GM21786 (cell line): ENCODE results near the gene G6PD.
"Not testable (repeated sequence)": the region's sequence is repeated elsewhere in the genome, so short reads cannot be mapped to it uniquely, and the experiment has no call there.

ENCODE experiments used
- ATAC-seq: cut with Tn5 transposase; IDR thresholded peaks from one replicate; pipeline ENCODE4 v1.9.1; 2021; ENCODE audit not compliant: unreplicated experiment

The G6PD gene

GRCh38 chrX:154546354-154547244, at the start of gene G6PD:
G6PD (minus strand) TSS chrX:154546846; CDS start chrX:154546155, 691 bp downstream.
- ATAC-seq, result peak; percentile 33

- no peak for ATAC-seq
Observed at GRCh38 chrX:154595559-154596249, 49.1 kb upstream of the G6PD start.

- no peak for ATAC-seq
Observed at GRCh38 chrX:154594491-154594890, 47.8 kb upstream of the G6PD start.

- ATAC-seq, result no peak
Observed at GRCh38 chrX:154593201-154593600, 46.6 kb upstream of the G6PD start.

GRCh38 chrX:154592505-154592904, 45.9 kb upstream of the G6PD start:
- no peak for ATAC-seq

- ATAC-seq, result not testable (repeated sequence)
Observed at GRCh38 chrX:154590415-154590814, 43.8 kb upstream of the G6PD start.

- not testable (repeated sequence) for ATAC-seq
Observed at GRCh38 chrX:154584585-154585183, 38.0 kb upstream of the G6PD start, which contains the start of gene CTAG1A. CTAG1A (plus strand) TSS chrX:154585133; CDS start chrX:154585207, 74 bp downstream.

- not testable (repeated sequence) for ATAC-seq
Observed at GRCh38 chrX:154582994-154583393, 36.3 kb upstream of the G6PD start.

- not testable (repeated sequence) for ATAC-seq
Observed at GRCh38 chrX:154575076-154575475, 28.4 kb upstream of the G6PD start.

- not testable (repeated sequence) for ATAC-seq
Observed at GRCh38 chrX:154573061-154573460, 26.4 kb upstream of the G6PD start.

GRCh38 chrX:154570361-154570760, 23.7 kb upstream of the G6PD start:
- ATAC-seq, result not testable (repeated sequence)

GRCh38 chrX:154562295-154562694, 15.6 kb upstream of the G6PD start:
- ATAC-seq, result not testable (repeated sequence)

- ATAC-seq, result not testable (repeated sequence)
Observed at GRCh38 chrX:154560326-154560725, 13.7 kb upstream of the G6PD start.

GRCh38 chrX:154558896-154559295, 12.2 kb upstream of the G6PD start:
- not testable (repeated sequence) for ATAC-seq

GRCh38 chrX:154558060-154558690, 11.5 kb upstream of the G6PD start:
- ATAC-seq, result not testable (repeated sequence)

- ATAC-seq, result not testable (repeated sequence)
Observed at GRCh38 chrX:154552112-154552806, 5.6 kb upstream of the G6PD start.

GRCh38 chrX:154549766-154550165, 3.1 kb upstream of the G6PD start:
- ATAC-seq, result no peak

GRCh38 chrX:154548028-154548316, 1.3 kb upstream of the G6PD start:
- no peak for ATAC-seq

- peak; percentile 71 for ATAC-seq
Observed at GRCh38 chrX:154547245-154548027, 790 bp upstream of the G6PD start, which contains the start of gene IKBKG. IKBKG (plus strand) TSS chrX:154547620; CDS start chrX:154552003, 4,383 bp downstream.
